H1 (cell line): ENCODE results near the gene COL10A1. TPM values are rescaled to one million over a fixed set of nuclear protein-coding genes. Genes with fewer than 3 reads are reported as not detected.

ENCODE experiments used
- CTCF ChIA-PET: fragments of 300-600 bp; sonication (Branson Sonifier 250); formaldehyde crosslinking; loops from one replicate; lab custom pipeline; 2021; ENCODE audit not compliant: partially characterized antibody; lab: Charles Lee
- POLR2A ChIA-PET: fragments of 300-600 bp; sonication (Branson Sonifier 250); formaldehyde crosslinking; loops from one replicate; lab custom pipeline; 2021; ENCODE audit warnings: inconsistent platforms; ENCODE audit not compliant: partially characterized antibody; lab: Charles Lee
- DNase-seq, 2 experiments: peaks; one replicate each; pipeline versions ENCODE4 v3.0.0 to v3.0.0-alpha.2; 2010 to 2022; ENCODE audit warnings: low spot score in 2 of 2, low read depth in 1 of 2, mixed read lengths in 1 of 2
- FAIRE-seq: peaks from 2 replicates; lab custom pipeline; 2011; peaks lifted over from hg19 to GRCh38; lab: Jason Lieb, UNC
- H2AFZ ChIP-seq: 2 replicates; pipeline ENCODE4 v1.8.1; 2012; ENCODE audit warnings: low read length, inconsistent platforms
- H2AK5ac ChIP-seq: 2 replicates; pipeline ENCODE4 v1.6.1; 2013; ENCODE audit warnings: low read depth, low read length
- H2BK120ac ChIP-seq: replicated peaks from 2 replicates; pipeline ENCODE3; 2013; ENCODE audit warnings: low read depth, low read length, inconsistent platforms
- H2BK12ac ChIP-seq: 2 replicates; pipeline ENCODE4 v1.6.1; 2013; ENCODE audit warnings: low read depth, low read length
- H2BK15ac ChIP-seq: 2 replicates; pipeline ENCODE4 v1.6.1; 2013; ENCODE audit warnings: low read length
- H2BK20ac ChIP-seq: 2 replicates; pipeline ENCODE4 v1.6.1; 2013; ENCODE audit warnings: low read length
- H2BK5ac ChIP-seq: 2 replicates; pipeline ENCODE4 v1.6.1; 2013; ENCODE audit warnings: low read depth, low read length
- H3K14ac ChIP-seq: 2 replicates; pipeline ENCODE4 v1.6.1; 2013; ENCODE audit warnings: inconsistent platforms; ENCODE audit not compliant: insufficient read length
- H3K18ac ChIP-seq: 2 replicates; pipeline ENCODE4 v1.6.1; 2013; ENCODE audit warnings: low read length; ENCODE audit errors: extremely low read depth
- H3K23ac ChIP-seq: 2 replicates; pipeline ENCODE4 v1.6.1; 2013; ENCODE audit warnings: inconsistent platforms; ENCODE audit not compliant: insufficient read length
- H3K23me2 ChIP-seq: 2 replicates; pipeline ENCODE4 v1.6.1; 2013; ENCODE audit warnings: low read depth, low read length
- H3K27ac ChIP-seq: 2 replicates; pipeline ENCODE4 v1.6.1; 2011; ENCODE audit warnings: low read depth, low read length, inconsistent platforms
- H3K27me3 ChIP-seq, 4 experiments: replicated peaks in 1 of 4; 1 replicate in 1 of 4; 2 replicates in 3 of 4; pipeline versions ENCODE4 v1.6.1 to v1.8.1; 2011 to 2013; ENCODE audit warnings: low read length in 3 of 4, mild to moderate bottlenecking in 3 of 4, inconsistent platforms in 2 of 4, mixed read lengths in 2 of 4, moderate library complexity in 1 of 4; ENCODE audit not compliant: control insufficient read depth in 3 of 4, insufficient read depth in 3 of 4; ENCODE audit errors: extremely low read depth in 1 of 4
- H3K36me3 ChIP-seq, 4 experiments: 2 replicates each; pipeline versions ENCODE4 v1.6.1 to v1.8.1; 2011 to 2013; ENCODE audit warnings: mild to moderate bottlenecking in 4 of 4, low read length in 3 of 4, moderate library complexity in 2 of 4, control low read depth in 1 of 4, inconsistent platforms in 1 of 4; ENCODE audit not compliant: insufficient read depth in 4 of 4, control insufficient read depth in 2 of 4
- H3K4ac ChIP-seq: replicated peaks from 2 replicates; pipeline ENCODE3; 2013; ENCODE audit warnings: low read length, low read depth, mixed read lengths, inconsistent platforms; ENCODE audit not compliant: insufficient read length
- H3K4me1 ChIP-seq, 4 experiments: replicated peaks in 1 of 4; 1 replicate in 1 of 4; 2 replicates in 3 of 4; pipeline versions ENCODE4 v1.6.1 to v1.8.1; 2011 to 2013; ENCODE audit warnings: low read length in 3 of 4, inconsistent platforms in 2 of 4, mixed read lengths in 1 of 4; ENCODE audit not compliant: insufficient read depth in 4 of 4, control insufficient read depth in 3 of 4
- H3K4me2 ChIP-seq, 2 experiments: 2 replicates each; pipeline versions ENCODE4 v1.6.1 to v1.8.1; 2011 to 2013; ENCODE audit warnings: low read depth in 2 of 2, low read length in 2 of 2, control low read depth in 1 of 2, inconsistent platforms in 1 of 2, mild to moderate bottlenecking in 1 of 2; ENCODE audit not compliant: insufficient read depth in 1 of 2
- H3K4me3 ChIP-seq, 4 experiments: fragments of 200-600, 300-600 bp in 1 of 4; sonication (generic), shearing (Covaris generic), sonication (Bioruptor Twin) in 1 of 4; 2 replicates each; pipeline versions ENCODE4 v1.5.1 to v1.8.1; 2011 to 2016; ENCODE audit warnings: low read length in 4 of 4, low read depth in 3 of 4, control low read depth in 2 of 4, inconsistent platforms in 2 of 4, mild to moderate bottlenecking in 2 of 4, mixed read lengths in 1 of 4, moderate library complexity in 1 of 4; ENCODE audit not compliant: insufficient read depth in 2 of 4; ENCODE audit errors: extremely low read depth in 1 of 4
- H3K56ac ChIP-seq: replicated peaks from 2 replicates; pipeline ENCODE3; 2013; ENCODE audit warnings: low read depth, mild to moderate bottlenecking, mixed read lengths, low read length, inconsistent platforms; ENCODE audit not compliant: insufficient read length
- H3K79me1 ChIP-seq: 2 replicates; pipeline ENCODE4 v1.6.1; 2013; ENCODE audit warnings: low read depth, low read length, control low read depth
- H3K79me2 ChIP-seq, 2 experiments: 2 replicates each; pipeline versions ENCODE4 v1.6.1 to v1.8.1; 2012 to 2013; ENCODE audit warnings: low read length in 2 of 2, mild to moderate bottlenecking in 2 of 2, inconsistent platforms in 1 of 2; ENCODE audit not compliant: insufficient read depth in 2 of 2, control insufficient read depth in 1 of 2
- H3K9ac ChIP-seq, 4 experiments: replicated peaks in 1 of 4; 1 replicate in 1 of 4; 2 replicates in 3 of 4; pipeline versions ENCODE4 v1.6.1 to v1.8.1; 2011 to 2013; ENCODE audit warnings: low read depth in 3 of 4, low read length in 3 of 4, control low read depth in 2 of 4, mild to moderate bottlenecking in 2 of 4, moderate library complexity in 2 of 4, inconsistent platforms in 1 of 4; ENCODE audit errors: extremely low read depth in 1 of 4
- H3K9me3 ChIP-seq, 2 experiments: 2 replicates each; pipeline versions ENCODE4 v1.6.1 to v1.8.1; 2012 to 2013; ENCODE audit warnings: mild to moderate bottlenecking in 2 of 2, moderate library complexity in 2 of 2, control low read depth in 1 of 2, inconsistent platforms in 1 of 2, low read depth in 1 of 2, low read length in 1 of 2, mixed read lengths in 1 of 2; ENCODE audit not compliant: insufficient read depth in 2 of 2
- H4K20me1 ChIP-seq, 2 experiments: replicated peaks in 1 of 2; 2 replicates each; pipeline versions ENCODE3 to v1.8.1; 2011 to 2013; ENCODE audit warnings: inconsistent platforms in 2 of 2, low read length in 2 of 2, mild to moderate bottlenecking in 1 of 2; ENCODE audit not compliant: insufficient read depth in 2 of 2, control insufficient read depth in 1 of 2
- H4K5ac ChIP-seq: 2 replicates; pipeline ENCODE4 v1.6.1; 2013; ENCODE audit warnings: low read length, low read depth, mixed read lengths, inconsistent platforms; ENCODE audit not compliant: insufficient read length
- H4K8ac ChIP-seq: 2 replicates; pipeline ENCODE4 v1.8.0; 2013; ENCODE audit warnings: mild to moderate bottlenecking, moderate library complexity, low read length, inconsistent platforms; ENCODE audit not compliant: insufficient read depth; ENCODE audit errors: extremely low read depth
- H4K91ac ChIP-seq: replicated peaks from 2 replicates; pipeline ENCODE3; 2013; ENCODE audit warnings: low read length, mixed read lengths, inconsistent platforms; ENCODE audit not compliant: insufficient read length
- CEBPB ChIP-seq: IDR thresholded peaks from 2 replicates; pipeline ENCODE4 v1.6.1; 2012; ENCODE audit warnings: low read depth, low read length
- CTBP2 ChIP-seq: IDR thresholded peaks from 2 replicates; pipeline ENCODE4 v1.7.0; 2011; ENCODE audit warnings: borderline replicate concordance, mild to moderate bottlenecking, moderate library complexity, mixed read lengths, low read length; ENCODE audit not compliant: insufficient read depth, insufficient read length
- GTF2F1 ChIP-seq: IDR thresholded peaks from 2 replicates; pipeline ENCODE4 v1.6.1; 2012; ENCODE audit warnings: low read depth, low read length, improper control_type of control experiment, borderline replicate concordance
- HDAC2 ChIP-seq, 2 experiments: fragments of 300-600 bp in 1 of 2; sonication (generic) in 1 of 2; IDR thresholded peaks; 2 replicates each; pipeline ENCODE4 v1.6.1; 2011 to 2012; ENCODE audit warnings: low read depth in 2 of 2, low read length in 2 of 2, mild to moderate bottlenecking in 2 of 2, moderate library complexity in 2 of 2, borderline replicate concordance in 1 of 2, inconsistent platforms in 1 of 2
- MAX ChIP-seq: IDR thresholded peaks from 2 replicates; pipeline ENCODE4 v1.6.1; 2012; ENCODE audit warnings: inconsistent platforms
- PHF8 ChIP-seq: fragments of 200-600 bp; sonication (generic); conservative IDR thresholded peaks from 2 replicates; pipeline ENCODE4 v1.7.1; 2012; ENCODE audit warnings: low read depth, mild to moderate bottlenecking, inconsistent platforms, low read length, moderate library complexity
- SP1 ChIP-seq: IDR thresholded peaks from 2 replicates; pipeline ENCODE4 v1.6.1; 2011; ENCODE audit warnings: low read depth, low read length
- SRF ChIP-seq: IDR thresholded peaks from 2 replicates; pipeline ENCODE4 v1.6.1; 2011; ENCODE audit warnings: mild to moderate bottlenecking, low read depth, low read length, moderate library complexity
- TAF1 ChIP-seq: IDR thresholded peaks from 2 replicates; pipeline ENCODE4 v1.6.1; 2011; ENCODE audit warnings: mild to moderate bottlenecking, low read depth, low read length
- WGBS, 2 experiments: shearing (Covaris generic) in 1 of 2; methylation state at CpG; one replicate each; pipeline versions ENCODE4 v1.1.6 to v1.1.7; 2013 to 2015; ENCODE audit warnings: low lambda C conversion rate in 2 of 2, mixed read lengths in 2 of 2, inconsistent platforms in 1 of 2, low coverage in 1 of 2, missing lambda C conversion rate in 1 of 2; ENCODE audit not compliant: insufficient replicate concordance in 2 of 2, insufficient coverage in 1 of 2, insufficient read length in 1 of 2; ENCODE audit errors: extremely low coverage in 1 of 2, missing lambda C conversion rate in 1 of 2; 5-methylcytosine and 5-hydroxymethylcytosine counted together
- polyA plus RNA-seq, 7 experiments: library from polyadenylated mRNA; depleted of rRNA in 3 of 7; stranded (reverse) in 5 of 7; unstranded in 2 of 7; fragments of >200 nt in 5 of 7; fragments of 200-250 nt in 2 of 7; gene quantifications; 1 replicate in 5 of 7; 2 replicates in 1 of 7; 4 replicates in 1 of 7; pipeline versions ENCODE4 v1.2.1 to v1.2.3, GENCODE V29; 2011 to 2013; ENCODE audit warnings: missing spikeins in 2 of 7, mixed read lengths in 2 of 7
- total RNA-seq: library from RNA; stranded (reverse); fragmentation: NEBNext Ultra II Directional; extraction: Animal tissue kit (Norgen Biotek cat#: 25700); gene quantifications from 2 replicates; pipeline ENCODE4 v1.2.1, GENCODE V29; 2021

Gene COL10A1
- total and polyA plus RNA-seq, 2 of the 8 experiments (the other 6 are each of a cell fraction or from before 2014, with no cell fraction given) = not detected

GRCh38 chr6:116100419-116101301, 25.3 kb downstream of the COL10A1 start, which contains the start of gene NT5DC1:
NT5DC1 (plus strand) TSS chr6:116100853; CDS start chr6:116100931, 78 bp downstream.
- H3K9ac ChIP-seq = peak within 1 kb of the TSS; percentile 88 to 99 (median 94)
- TF ChIP-seq SP1 (no peak), TAF1 (peak; percentile 83), GTF2F1 (peak; percentile 38; the same call in 1 of the 2 replicates), CEBPB (0 out of 2 replicates have a peak, but pooled peaks have one; percentile 3), CTBP2 (peak; percentile 41), SRF (no peak), MAX (peak; percentile 39), HDAC2 (IDR thresholded peaks at IDR 0.05; ENCODE audit: borderline replicate concordance in 1 of 2, low read depth in 2 of 2, low read length in 2 of 2) (no peak), PHF8 (peak; percentile 96)

More at GRCh38 chr6:116100419-116101301, 25.3 kb downstream of the COL10A1 start, which contains the start of gene NT5DC1:
- DNase-seq (peak; percentile 71 to 92), FAIRE-seq (no peak)
- Histone ChIP-seq H4K91ac (peak within 1 kb of the TSS; percentile 45), H3K36me3 (peaks cover 0 to 7% (median 0%) of the 10 kb centered on the region in 4 experiments; a peak in 3 of 8 replicates), H3K56ac (peak within 1 kb of the TSS; percentile 67), H4K8ac (peak within 1 kb of the TSS; percentile 96), H3K79me2 (peaks cover 0 to 45% of the 10 kb centered on the region in 2 experiments; a peak in 2 of 4 replicates), H3K27me3 (no peaks in the 10 kb centered on the region), H3K23me2 (peaks cover 5% of the 10 kb centered on the region), H2BK5ac (peak within 1 kb of the TSS; percentile 98), H4K5ac (peak within 1 kb of the TSS; percentile 84), H2BK120ac (no peak within 1 kb of the TSS), H3K4me3 (peak within 1 kb of the TSS; percentile 78 to 97 (median 86)), H3K79me1 (no peaks in the 10 kb centered on the region; the same call in 1 of the 2 replicates), H2AFZ (peak within 1 kb of the TSS; percentile 99), H3K4me1 (peaks cover 0 to 25% (median 11%) of the 10 kb centered on the region in 4 experiments; a peak in 6 of 7 replicates), H3K4ac (peak within 1 kb of the TSS; percentile 83), H3K18ac (peak within 1 kb of the TSS; percentile 97), H4K20me1 (no peaks in the 10 kb centered on the region), H3K14ac (no peak within 1 kb of the TSS), H2BK15ac (peak within 1 kb of the TSS; percentile 53; the same call in 1 of the 2 replicates), H3K9me3 (peaks cover 9 to 12% of the 10 kb centered on the region in 2 experiments; a peak in 3 of 4 replicates), H2AK5ac (no peak within 1 kb of the TSS), H3K4me2 (peak within 1 kb of the TSS; percentile 82 to 88), H2BK12ac (peak within 1 kb of the TSS; percentile 75), H3K23ac (no peak within 1 kb of the TSS), H2BK20ac (no peak within 1 kb of the TSS), H3K27ac (peak within 1 kb of the TSS; percentile 98)
- 3% methylated on average over 55 of the region's 87 CpGs; no CpG with 5 or more reads in 1 of the 2 experiments for WGBS, 2 experiments
- ChIA-PET POLR2A (interaction anchor here (0.8 to 3.8 kb wide), 11 partner anchors 10 to 59 kb away, joined by 3 to 18 read pairs (median 3); partner anchors contain the start of gene FRK), CTCF (interaction anchor here (0.8 to 3.8 kb wide), 5 partner anchors 12 to 1564 kb away, joined by 3 to 32 read pairs (median 4); partner anchors contain the start of gene FRK)
